Bone marrow (tissue), 2 donors: ENCODE results near the gene LRRC58.

Source experiments
- DNase-seq, 2 donors: peaks; one replicate each; lab custom pipeline; 2025; lab: John Stamatoyannopoulos, UW

The LRRC58 gene

DNA sequence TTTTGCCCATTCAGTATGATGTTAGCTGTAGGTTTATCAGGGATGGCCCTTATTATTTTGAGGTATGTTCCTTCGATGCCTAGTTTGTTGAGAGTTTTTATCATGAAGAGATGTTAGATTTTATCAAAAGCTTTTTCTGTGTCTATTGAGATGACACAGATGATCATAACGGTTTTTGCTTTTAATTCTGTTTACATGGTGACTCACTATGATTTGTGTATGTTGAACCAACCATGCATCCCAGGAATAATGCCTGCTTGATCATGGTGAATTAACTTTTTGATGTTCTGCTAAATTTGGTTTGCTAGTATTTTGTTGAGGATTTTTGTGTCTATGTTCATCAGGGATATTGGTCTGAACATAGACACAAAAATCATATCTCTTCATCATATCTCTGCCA, 72.4 kb downstream of the LRRC58 start:
- no peak for DNase-seq

DNA sequence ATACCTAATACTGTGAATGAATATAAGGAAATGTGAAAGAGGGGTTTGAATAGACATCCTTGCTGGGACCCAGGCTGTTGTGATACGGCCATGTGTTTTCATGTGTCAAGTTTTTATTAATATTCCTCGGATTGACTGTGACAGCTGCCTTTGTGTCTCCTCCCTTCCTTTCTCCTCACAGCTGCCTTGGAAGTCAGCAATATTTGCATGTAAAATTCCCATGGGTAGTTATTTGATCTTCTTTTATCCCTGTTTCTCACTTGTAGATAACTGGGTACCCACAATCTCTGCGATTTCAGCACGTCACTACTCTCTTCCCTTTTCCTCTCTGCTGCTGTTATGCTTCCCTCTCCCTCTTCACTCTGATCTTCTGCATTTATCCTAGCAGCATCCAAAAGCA, 73.5 kb downstream of the LRRC58 start:
- DNase-seq: no peak

DNA sequence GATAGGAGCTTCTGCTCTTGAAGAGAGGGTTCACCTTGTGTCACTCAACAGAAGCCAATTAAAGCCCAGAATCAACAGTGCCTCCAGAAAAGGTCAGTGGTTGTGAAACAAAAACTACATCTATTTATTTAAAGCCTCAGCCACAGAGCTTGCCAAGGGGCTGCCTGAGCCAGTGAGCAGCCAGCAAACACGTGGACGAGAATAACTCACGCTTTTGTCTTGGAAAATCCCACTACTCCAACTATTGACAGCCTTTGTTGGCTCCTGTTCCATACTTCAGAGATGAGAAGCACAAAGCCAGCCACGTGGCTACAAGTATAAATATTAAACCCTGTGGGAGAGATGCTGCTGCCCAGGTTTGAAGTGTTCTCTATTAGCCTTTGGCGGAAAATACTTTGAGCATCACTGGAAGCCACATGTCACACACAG, 74.4 kb downstream of the LRRC58 start:
- DNase-seq: no peak
